ENCODE results near the gene SCN7A.

DNA sequence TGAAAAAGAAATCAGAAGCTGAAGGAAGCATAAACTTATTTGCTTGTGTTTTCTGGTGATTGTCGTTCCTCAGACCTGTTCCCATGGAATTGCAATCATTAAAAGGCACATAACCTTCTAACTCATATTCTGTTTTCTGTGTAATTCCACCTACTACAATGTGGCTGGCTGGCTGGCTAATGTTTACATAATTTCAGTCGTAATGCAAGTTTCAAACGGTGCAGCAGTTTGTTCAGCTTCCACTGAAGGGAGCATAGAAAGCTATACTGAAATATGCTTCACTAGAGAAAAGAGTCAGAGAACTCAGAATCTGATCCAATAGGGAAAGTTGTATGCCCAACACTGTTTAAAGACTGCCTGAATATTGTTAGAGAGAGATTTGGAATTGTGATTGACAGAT, 27.1 kb upstream of the SCN7A start:
- no peak for TF ChIP-seq POLR2A (IDR thresholded peaks at IDR 0.05)
- TF ChIP-seq, protein P1, sequence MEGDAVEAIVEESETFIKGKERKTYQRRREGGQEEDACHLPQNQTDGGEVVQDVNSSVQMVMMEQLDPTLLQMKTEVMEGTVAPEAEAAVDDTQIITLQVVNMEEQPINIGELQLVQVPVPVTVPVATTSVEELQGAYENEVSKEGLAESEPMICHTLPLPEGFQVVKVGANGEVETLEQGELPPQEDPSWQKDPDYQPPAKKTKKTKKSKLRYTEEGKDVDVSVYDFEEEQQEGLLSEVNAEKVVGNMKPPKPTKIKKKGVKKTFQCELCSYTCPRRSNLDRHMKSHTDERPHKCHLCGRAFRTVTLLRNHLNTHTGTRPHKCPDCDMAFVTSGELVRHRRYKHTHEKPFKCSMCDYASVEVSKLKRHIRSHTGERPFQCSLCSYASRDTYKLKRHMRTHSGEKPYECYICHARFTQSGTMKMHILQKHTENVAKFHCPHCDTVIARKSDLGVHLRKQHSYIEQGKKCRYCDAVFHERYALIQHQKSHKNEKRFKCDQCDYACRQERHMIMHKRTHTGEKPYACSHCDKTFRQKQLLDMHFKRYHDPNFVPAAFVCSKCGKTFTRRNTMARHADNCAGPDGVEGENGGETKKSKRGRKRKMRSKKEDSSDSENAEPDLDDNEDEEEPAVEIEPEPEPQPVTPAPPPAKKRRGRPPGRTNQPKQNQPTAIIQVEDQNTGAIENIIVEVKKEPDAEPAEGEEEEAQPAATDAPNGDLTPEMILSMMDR (IDR thresholded peaks at IDR 0.05) = no peak
